GM21381 (cell line): ENCODE data around the gene TTBK1.

ENCODE experiments used
- ATAC-seq: cut with Tn5 transposase; IDR thresholded peaks from one replicate; pipeline ENCODE4 v1.9.1; 2021; ENCODE audit warnings: mild to moderate bottlenecking, moderate library complexity; ENCODE audit not compliant: unreplicated experiment

The TTBK1 gene

GRCh38 chr6:43285832-43286231, 42.6 kb downstream of the TTBK1 start:
- no peak for ATAC-seq

GRCh38 chr6:43286456-43286979, 43.2 kb downstream of the TTBK1 start:
- no peak for ATAC-seq

DNA sequence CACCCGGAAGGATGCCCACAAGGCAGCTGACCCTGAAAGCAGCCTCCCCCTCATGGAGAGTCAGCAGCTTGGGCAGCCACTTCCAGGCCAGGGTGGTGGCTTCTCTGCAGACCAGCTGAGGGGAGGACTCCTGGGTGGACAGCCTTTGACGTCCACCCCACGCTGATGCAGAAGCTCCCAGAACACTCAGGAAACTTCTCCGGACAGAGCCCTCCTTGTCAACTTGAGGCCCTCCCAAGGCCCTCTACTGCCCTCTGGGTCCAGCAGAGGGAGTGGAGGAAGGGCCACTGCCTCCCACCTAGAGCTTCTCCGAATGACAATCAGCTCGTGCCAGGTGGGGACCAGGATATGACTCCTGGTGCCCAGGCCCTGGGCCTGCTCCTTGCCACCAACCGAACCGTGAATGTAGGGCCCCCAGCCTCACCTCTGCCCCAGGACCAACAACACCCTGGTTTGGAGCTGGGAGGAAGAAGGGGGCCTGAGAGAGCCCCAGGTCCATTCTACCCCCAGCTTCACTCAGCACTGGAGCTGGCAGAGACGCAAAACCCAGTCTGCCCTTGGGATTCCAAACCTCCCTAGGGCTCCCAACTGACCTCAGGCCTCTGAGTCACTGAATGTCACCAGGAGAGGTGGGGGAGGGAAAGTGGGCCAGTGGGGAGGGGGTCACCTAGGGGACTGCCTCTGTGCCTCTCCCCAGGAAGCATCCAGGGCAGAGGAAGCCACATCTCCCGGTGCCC, 43.9 kb downstream of the TTBK1 start:
- no peak for ATAC-seq

DNA sequence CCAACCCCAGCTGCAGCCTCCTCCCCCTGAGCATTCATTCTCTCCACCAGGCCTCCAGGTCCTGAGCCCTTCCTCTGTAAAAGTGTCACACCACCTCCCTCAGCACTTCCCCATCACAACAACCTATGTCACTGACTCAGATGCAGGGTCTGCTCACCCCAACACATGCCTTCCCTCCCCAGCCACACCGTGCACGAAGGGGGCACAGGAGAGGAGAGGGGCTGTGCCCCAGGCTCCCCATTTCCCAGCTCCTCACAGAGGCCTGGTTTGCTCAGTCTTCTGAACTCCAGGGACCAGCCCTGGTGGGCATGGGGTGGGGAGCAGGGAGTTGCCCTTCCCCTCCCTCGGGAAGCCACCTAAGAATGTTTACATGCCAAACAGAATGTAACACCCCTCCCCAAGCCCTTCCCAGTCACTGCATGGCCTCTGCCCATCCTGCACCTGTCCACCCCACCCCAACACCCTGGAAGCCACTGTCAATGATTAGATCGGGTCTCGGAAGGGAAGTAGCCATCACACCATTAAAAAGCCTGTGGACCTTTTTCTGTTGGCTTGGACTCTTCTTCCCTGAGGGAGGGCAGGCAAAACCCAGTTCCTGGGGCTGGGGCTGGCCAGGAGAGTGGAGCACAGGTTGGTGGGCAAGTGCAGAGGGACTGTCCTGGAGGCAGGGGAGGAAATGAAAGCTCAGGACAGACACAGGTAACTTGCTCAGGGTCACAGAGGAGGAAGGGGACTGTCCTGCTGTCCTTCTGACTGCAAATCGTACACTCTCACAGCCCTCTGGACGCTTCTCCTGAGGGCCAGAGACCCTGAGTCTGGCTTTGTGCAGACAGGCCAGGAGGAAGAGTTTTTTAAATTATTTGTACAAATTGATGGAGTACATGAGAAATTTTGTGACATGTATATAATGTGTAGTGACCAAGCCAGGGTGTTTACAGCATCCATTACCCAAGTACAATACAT, 44.7 kb downstream of the TTBK1 start:
- ATAC-seq: no peak

DNA sequence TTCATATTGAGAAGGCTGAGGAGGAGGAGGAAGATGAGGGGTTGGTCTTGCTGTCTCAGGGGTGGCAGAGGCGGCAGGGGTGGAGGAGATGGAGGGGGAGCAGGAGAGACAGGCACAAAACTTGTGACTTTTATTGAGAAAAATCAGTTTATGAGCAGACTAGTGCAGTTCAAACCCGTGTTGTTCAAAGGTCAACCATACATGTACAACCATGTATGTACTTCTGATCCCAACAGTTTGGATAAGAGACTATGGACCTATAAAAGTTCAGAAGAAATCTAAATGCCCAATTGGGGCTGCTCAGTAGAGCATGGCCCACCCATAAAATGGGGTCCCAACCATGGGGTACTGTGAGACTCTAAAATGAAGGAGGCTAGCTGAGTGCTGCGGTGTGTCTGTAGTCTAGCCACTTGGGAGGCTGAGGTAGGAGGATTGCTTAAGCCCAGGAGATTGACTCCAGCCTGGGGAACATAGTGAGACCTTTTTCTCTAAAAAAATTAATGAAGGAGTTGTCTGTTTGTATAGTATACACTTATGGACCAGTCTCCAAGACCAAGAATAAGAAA, 47.1 kb downstream of the TTBK1 start:
- no peak for ATAC-seq

DNA sequence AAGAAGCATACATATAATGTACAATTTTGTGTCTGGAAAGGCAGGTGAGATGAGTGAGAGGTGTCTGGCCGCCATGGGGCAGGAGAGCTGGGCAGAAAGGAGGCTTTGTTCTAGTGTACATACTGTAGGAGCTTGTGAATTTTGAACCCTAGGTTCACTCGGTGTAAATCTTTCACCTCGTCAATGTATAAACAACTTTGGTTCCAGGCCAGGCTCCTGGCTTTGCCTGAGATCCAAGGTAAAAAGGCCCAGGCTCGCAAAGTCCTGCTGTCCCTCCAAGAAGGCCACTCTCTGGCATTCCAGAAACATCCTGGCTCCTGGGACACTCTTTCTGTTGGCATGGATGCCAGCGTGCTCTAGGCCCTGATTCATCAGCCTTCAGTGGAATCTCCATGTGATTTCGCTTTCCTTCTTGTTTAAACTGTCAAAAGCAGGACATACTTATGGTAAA, 47.6 kb downstream of the TTBK1 start:
- ATAC-seq: no peak

- no peak for ATAC-seq
These were observed 48.4 kb downstream of the TTBK1 start for GRCh38 chr6:43291708-43292107.

GRCh38 chr6:43292341-43292740, 49.1 kb downstream of the TTBK1 start:
- no peak for ATAC-seq

DNA sequence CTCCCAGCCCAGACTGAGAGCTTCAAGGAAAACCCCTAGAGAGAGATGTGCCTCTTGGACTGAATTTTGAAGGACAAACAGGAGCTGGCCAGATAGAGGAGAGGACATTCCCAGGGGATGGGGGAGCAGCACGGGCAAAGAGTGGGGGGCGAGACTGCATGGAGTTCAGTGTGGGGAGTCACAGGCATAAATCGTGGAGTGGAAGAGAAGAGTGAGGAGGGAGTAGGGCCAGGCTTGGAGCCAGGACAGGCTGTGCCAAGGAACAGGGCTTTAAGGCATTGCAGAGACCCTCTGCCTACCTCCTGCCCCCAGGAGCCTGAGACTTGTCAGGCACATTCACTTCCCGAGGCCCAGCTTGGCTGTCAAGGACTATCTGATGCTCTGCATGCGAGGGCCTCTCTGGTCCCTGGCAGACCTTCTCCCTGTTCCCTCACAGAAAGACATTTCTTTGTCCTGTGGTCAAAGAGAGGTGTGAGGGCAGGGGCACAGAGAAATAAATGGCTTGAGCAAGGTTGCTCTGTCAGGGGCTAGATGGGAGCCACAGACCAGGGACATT, 49.6 kb downstream of the TTBK1 start:
- no peak for ATAC-seq

DNA sequence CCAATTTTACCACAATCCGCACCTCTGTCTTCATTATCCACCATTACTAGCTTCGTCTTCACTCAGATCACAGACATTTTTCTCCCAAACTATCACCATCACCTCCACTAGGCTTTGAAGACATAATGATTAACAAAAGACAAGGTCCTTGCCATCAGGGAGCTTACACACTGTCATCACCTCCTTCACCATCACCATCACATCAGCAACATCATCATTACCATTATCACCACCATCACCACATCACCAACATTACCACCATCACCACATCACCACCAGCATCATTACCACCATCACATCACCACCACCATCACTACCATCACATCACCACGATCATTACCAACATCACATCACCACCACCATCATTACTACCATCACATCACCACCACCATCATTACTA, 50.4 kb downstream of the TTBK1 start:
- ATAC-seq: no peak

DNA sequence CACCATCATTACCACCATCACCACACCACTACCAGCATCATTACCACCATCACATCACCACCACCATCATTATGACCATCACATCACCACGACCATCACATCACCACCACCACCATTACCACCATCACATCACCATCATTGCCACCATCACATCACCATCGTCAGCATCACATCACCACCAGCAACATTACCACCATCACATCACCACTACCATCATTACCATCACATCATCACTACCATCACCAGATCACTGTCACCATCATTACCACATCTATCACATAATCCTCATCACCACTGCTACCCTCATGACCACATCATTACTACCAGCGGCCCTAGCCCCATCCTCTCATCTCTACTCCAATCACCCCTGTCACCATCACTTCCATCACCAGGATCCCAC, 51.3 kb downstream of the TTBK1 start:
- no peak for ATAC-seq

- ATAC-seq: no peak
These were observed 52.2 kb downstream of the TTBK1 start for GRCh38 chr6:43295456-43295855.

DNA sequence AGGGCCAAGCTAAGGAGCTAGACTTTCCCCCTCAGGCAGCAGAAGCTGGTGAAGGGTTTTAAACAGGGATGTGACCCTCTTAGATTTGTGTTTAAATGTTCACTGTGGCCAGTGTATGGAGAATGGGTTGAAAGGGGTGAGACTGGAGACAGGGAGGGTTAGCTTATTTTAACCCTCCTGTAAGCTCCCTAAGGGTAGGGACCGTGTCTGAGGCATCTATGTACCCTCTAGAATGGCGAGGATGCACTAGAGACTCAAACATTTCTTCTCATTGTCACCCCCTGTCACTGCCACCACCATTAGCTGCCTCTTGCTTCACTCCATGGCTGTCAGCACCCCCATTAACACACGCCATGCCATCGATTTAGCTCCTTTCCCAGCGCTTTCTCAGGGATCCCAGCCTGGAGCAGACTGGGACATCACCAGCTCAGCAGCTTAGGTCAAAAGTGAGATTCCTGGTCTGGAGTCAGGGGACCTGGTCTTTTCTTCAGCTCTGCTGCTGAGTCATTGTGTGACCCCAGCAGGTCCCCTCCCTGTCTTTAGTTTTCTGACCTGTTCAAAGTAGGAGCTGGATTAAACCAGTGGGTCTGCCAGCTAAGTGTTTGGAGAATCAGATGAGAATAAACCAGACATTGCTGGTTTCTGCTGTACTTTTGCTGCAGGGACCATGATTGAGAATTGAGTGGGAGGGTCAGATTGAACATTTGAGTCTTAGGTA, 53.7 kb downstream of the TTBK1 start:
- ATAC-seq: no peak

GRCh38 chr6:43297644-43298564, 54.6 kb downstream of the TTBK1 start, which contains the start of gene SLC22A7:
Gene SLC22A7 (plus strand): TSS chr6:43298260. CDS start chr6:43298359, 99 bp downstream.
- no peak for ATAC-seq

DNA sequence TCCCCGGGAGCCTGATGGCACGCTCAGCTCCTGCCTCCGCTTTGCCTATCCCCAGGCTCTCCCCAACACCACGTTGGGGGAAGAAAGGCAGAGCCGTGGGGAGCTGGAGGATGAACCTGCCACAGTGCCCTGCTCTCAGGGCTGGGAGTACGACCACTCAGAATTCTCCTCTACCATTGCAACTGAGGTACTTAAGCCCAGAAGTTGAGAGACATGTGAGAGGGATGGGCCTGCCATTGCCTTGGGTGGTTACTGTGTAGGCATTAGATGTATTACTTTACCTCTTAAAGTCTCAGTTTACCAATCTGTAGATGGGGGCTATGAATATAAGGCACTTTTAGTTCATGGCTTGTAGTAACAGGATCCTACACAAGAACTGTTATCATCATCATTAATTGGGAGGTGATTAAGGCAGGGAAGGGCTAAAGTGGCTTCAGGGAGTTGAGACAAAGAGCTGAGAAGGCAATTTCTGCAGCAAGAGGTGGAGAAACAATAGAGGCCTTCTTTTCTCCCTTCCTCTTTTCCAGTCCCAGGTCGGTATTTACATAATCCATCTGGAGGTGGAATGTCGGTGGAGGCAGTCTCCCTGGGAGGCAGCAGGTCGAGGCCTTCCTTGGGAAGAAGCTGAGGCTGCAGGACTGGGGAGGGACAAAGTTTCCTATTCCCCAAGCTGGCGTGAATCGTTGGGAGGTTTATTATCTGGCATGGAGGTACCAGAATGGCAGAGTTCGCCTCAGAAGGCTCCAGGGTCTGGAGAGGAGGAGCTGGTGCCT, 55.5 kb downstream of the TTBK1 start:
- no peak for ATAC-seq

GRCh38 chr6:43299338-43300293, 56.3 kb downstream of the TTBK1 start:
- ATAC-seq: no peak

- ATAC-seq: no peak
These were observed 58.0 kb downstream of the TTBK1 start for GRCh38 chr6:43301081-43301870.
